T-cell (primary cell): Measurements from ENCODE around the gene ZFPM1. TPM values are rescaled to one million over a fixed set of nuclear protein-coding genes. Genes with fewer than 3 reads are reported as not detected.

Source experiments
- ATAC-seq, 4 experiments: fragments of 200-7000 bp in 3 of 4; fragments of 150-1000 bp in 1 of 4; cut with Tn5 transposase; replicated peaks in 1 of 4; 1 replicate in 3 of 4; 2 replicates in 1 of 4; pipeline ENCODE4 v1.10.0; 2021; ENCODE audit warnings: moderate library complexity in 3 of 4, mild to moderate bottlenecking in 2 of 4, moderate number of reproducible peaks in 1 of 4
- CTCF ChIA-PET, 2 donors: fragments of 300-600 bp; sonication (Branson Sonifier 250); formaldehyde crosslinking; loops; one replicate each; lab custom pipeline; 2022; ENCODE audit warnings: antibody characterized with exemption in 2 of 2; lab: Charles Lee
- POLR2A ChIA-PET, 2 donors: fragments of 300-600 bp; sonication (Branson Sonifier 250); formaldehyde crosslinking; loops; one replicate each; lab custom pipeline; 2022; ENCODE audit warnings: antibody characterized with exemption in 2 of 2; lab: Charles Lee
- DNase-seq, 35 experiments: peaks; one replicate each; pipeline versions ENCODE4 v3.0.0 to v3.0.0-alpha.2; 2013 to 2023
- H3K27ac ChIP-seq: one replicate; pipeline ENCODE4 v1.5.1; 2013; ENCODE audit warnings: low read length
- H3K27me3 ChIP-seq, 2 experiments: replicated peaks in 1 of 2; 1 replicate in 1 of 2; 2 replicates in 1 of 2; pipeline versions ENCODE4 v1.6.1 to v1.7.0; 2013; ENCODE audit warnings: low read length in 1 of 2, mixed read lengths in 1 of 2; ENCODE audit not compliant: control insufficient read depth in 2 of 2, insufficient read depth in 2 of 2; ENCODE audit errors: extremely low read depth in 1 of 2
- H3K36me3 ChIP-seq, 2 donors: 1 replicate in 1 of 2; 2 replicates in 1 of 2; pipeline versions ENCODE4 v1.6.1 to v1.7.0; 2013; ENCODE audit warnings: low read length in 1 of 2; ENCODE audit not compliant: control insufficient read depth in 2 of 2, insufficient read depth in 1 of 2; ENCODE audit errors: extremely low read depth in 1 of 2
- H3K4me1 ChIP-seq, 2 experiments: 1 replicate in 1 of 2; 2 replicates in 1 of 2; pipeline versions ENCODE4 v1.6.1 to v1.7.0; 2013; ENCODE audit warnings: low read length in 2 of 2, mixed read lengths in 1 of 2; ENCODE audit not compliant: insufficient read depth in 2 of 2, control insufficient read depth in 1 of 2; ENCODE audit errors: extremely low read depth in 1 of 2
- H3K4me3 ChIP-seq, 2 donors: 1 replicate in 1 of 2; 2 replicates in 1 of 2; pipeline versions ENCODE4 v1.5.1 to v1.7.0; 2013; ENCODE audit warnings: mild to moderate bottlenecking in 2 of 2, low read length in 1 of 2, moderate library complexity in 1 of 2; ENCODE audit not compliant: control insufficient read depth in 1 of 2; ENCODE audit errors: extremely low read depth in 1 of 2
- H3K9me3 ChIP-seq: 2 replicates; pipeline ENCODE4 v1.7.0; 2013
- H3K27ac Mint-ChIP-seq, 2 donors: one replicate each; pipeline ENCODE4 v1.8.0; 2020 to 2021; ENCODE audit warnings: mild to moderate bottlenecking in 2 of 2, mixed read lengths in 2 of 2
- H3K27me3 Mint-ChIP-seq, 2 donors: one replicate each; pipeline ENCODE4 v1.8.0; 2021 to 2022; ENCODE audit warnings: mixed read lengths in 2 of 2
- H3K36me3 Mint-ChIP-seq: one replicate; pipeline ENCODE4 v1.8.0; 2021; ENCODE audit warnings: mixed read lengths
- H3K4me1 Mint-ChIP-seq, 3 donors: one replicate each; pipeline ENCODE4 v1.8.0; 2020 to 2022; ENCODE audit warnings: mixed read lengths in 3 of 3, mild to moderate bottlenecking in 1 of 3
- H3K4me3 Mint-ChIP-seq, 3 donors: one replicate each; pipeline ENCODE4 v1.8.0; 2020 to 2022; ENCODE audit warnings: mild to moderate bottlenecking in 3 of 3, mixed read lengths in 3 of 3, moderate library complexity in 3 of 3
- H3K9me3 Mint-ChIP-seq, 3 donors: one replicate each; pipeline ENCODE4 v1.8.0; 2020 to 2022; ENCODE audit warnings: mixed read lengths in 3 of 3
- WGBS: methylation state at CpG from one replicate; pipeline ENCODE4 v1.1.5; 2013; ENCODE audit warnings: missing lambda C conversion rate; ENCODE audit not compliant: insufficient coverage; 5-methylcytosine and 5-hydroxymethylcytosine counted together
- total RNA-seq, 35 experiments: library from RNA in 6 of 35; stranded (reverse) in 6 of 35; fragments of 120-200 nt in 1 of 35; gene quantifications; one replicate each; pipeline versions ENCODE4 v1.2.1 to v1.2.4 and lab custom pipeline; 2013 to 2026

ZFPM1 gene
- total RNA-seq, 5 donors from 2014 or later (not counting 1 experiment from before 2014, with no cell fraction given): 19.6 to 38.4 (median 33.1) TPM

DNA sequence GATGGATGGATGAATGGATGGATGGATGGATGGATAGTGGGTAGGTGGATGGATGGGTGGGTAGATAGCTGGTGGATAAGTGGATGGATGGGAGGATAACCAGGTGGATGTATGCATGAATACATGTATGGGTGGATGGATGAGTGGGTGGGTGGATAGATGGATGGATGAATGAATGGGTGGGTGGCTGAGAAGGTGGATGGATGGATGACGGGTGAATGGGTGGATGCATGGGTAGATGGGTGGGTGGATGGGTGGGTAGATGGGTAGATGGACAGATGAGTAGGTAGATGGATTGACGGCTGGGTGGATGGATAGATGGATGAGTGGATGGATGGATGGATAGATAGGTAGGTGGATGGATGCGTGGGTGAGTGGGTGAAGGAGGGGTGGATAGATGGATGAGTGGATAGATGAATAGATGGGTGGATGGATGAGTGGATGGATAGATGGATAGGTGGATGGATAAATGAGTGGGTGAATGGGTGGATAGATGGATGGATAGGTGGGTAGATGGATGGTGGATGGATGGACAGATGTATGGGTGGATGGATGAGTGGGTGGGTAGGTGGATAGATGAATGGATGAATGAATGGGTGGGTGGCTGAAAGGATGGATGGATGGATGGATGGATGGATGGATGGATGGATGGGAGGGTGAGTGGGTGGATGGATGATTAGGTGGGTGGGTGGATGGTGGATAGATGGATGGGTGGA, 67.0 kb downstream of the ZFPM1 start:
- no peak overlapping the region for H3K4me3 Mint-ChIP-seq
- WGBS: 100% methylated on average over 3 of the region's 3 CpGs
- DNase-seq: no peak
- H3K4me1 Mint-ChIP-seq: peaks cover 0 to 5% (median 2%) of the 10 kb centered on the region in 3 donors
- H3K27ac Mint-ChIP-seq: no peak overlapping the region
- POLR2A ChIA-PET: no interaction called here
- H3K27ac ChIP-seq: no peak overlapping the region
- H3K9me3 Mint-ChIP-seq: peaks cover 0 to 18% (median 0%) of the 10 kb centered on the region in 3 donors
- H3K36me3 ChIP-seq: peaks cover 2 to 9% of the 10 kb centered on the region in 2 donors
- no peak overlapping the region for H3K4me3 ChIP-seq
- no peaks in the 10 kb centered on the region for H3K9me3 ChIP-seq
- no peaks in the 10 kb centered on the region for H3K27me3 ChIP-seq
- H3K36me3 Mint-ChIP-seq: peaks cover 6% of the 10 kb centered on the region
- ATAC-seq: no peak
- peaks cover 0 to 7% of the 10 kb centered on the region in 2 experiments for H3K4me1 ChIP-seq
- H3K27me3 Mint-ChIP-seq: no peaks in the 10 kb centered on the region
- CTCF ChIA-PET: no interaction called here

DNA sequence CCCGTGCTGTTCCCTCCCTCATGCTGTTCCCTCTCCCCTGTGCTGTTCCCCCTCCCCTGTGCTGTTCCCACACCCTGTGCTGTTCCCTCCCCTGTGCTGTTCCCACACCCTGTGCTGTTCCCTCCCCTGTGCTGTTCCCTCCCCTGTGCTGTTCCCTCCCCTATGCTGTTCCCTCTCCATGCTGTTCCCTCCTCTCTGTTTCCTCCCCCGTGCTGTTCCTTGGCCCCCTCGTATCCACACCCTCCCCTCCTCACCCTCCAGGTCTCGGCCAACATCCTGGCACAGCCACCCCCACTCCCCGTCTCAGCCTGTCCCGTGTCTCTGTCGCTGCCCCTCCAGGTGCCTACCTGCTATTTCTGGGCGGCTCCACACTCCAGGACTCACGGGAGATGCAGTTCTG, 68.6 kb downstream of the ZFPM1 start:
- DNase-seq (no peak), ATAC-seq (no peak)
- Histone ChIP-seq H3K4me1 (peaks cover 0 to 20% of the 10 kb centered on the region in 2 experiments), H3K4me3 (no peak overlapping the region), H3K36me3 (peaks cover 0 to 4% of the 10 kb centered on the region in 2 donors), H3K27ac (no peak overlapping the region), H3K27me3 (no peaks in the 10 kb centered on the region), H3K9me3 (no peaks in the 10 kb centered on the region)
- 92% methylated on average over 7 of the region's 9 CpGs for WGBS
- Mint-ChIP-seq H3K27me3 (no peaks in the 10 kb centered on the region), H3K4me1 (peaks cover 0 to 13% (median 11%) of the 10 kb centered on the region in 3 donors), H3K27ac (no peak overlapping the region), H3K4me3 (no peak overlapping the region), H3K9me3 (peaks cover 0 to 18% (median 0%) of the 10 kb centered on the region in 3 donors), H3K36me3 (peaks cover 2% of the 10 kb centered on the region)
- CTCF ChIA-PET: interaction anchor here in 1 of 2 donors (0.6 kb wide), 1 partner anchor 1465 kb away, joined by 3 read pairs; no protein-coding TSS in a partner anchor
- POLR2A ChIA-PET: no interaction called here

DNA sequence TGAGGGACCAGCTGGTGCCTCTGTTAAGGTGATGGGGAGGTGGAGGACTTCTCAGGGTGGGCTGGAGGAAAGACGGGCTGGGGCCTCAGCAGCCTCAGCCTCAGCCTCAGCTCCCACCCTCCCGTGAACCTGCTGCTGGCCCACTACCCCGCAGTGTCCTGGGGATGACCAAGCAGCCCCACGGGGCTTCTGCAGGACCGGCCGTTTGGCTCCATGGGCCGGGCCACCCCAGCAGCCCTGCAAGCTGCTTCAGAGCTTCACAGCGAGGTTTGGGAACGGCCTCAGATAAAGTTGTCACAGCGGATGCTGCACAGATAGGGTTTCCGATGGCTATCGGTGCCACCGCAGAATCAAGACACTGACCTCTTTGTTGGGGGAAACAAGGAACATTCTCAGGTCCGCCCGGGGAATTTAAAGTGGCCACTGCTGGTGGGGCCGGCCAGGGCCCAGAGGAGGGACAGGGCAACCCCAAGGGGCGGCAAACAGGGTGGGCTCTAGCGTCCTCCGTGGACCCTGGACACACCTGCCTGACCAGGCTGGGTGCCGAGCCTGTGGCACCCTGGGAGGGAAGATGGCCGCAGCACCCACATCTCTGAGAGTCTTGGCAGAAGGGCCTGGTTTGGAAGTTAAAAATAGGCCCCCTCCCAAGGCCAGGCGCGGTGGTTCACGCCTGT, 69.3 kb downstream of the ZFPM1 start:
- Mint-ChIP-seq H3K36me3 (peaks cover 2% of the 10 kb centered on the region), H3K27ac (no peak overlapping the region), H3K27me3 (no peaks in the 10 kb centered on the region), H3K4me3 (no peak overlapping the region), H3K9me3 (peaks cover 0 to 18% (median 0%) of the 10 kb centered on the region in 3 donors), H3K4me1 (peaks cover 0 to 13% (median 11%) of the 10 kb centered on the region in 3 donors)
- Histone ChIP-seq H3K27me3 (no peaks in the 10 kb centered on the region), H3K36me3 (peaks cover 0 to 4% of the 10 kb centered on the region in 2 donors), H3K4me3 (no peak overlapping the region), H3K9me3 (no peaks in the 10 kb centered on the region), H3K4me1 (peaks cover 0 to 27% of the 10 kb centered on the region in 2 experiments), H3K27ac (no peak overlapping the region)
- DNase-seq (no peak), ATAC-seq (no peak)
- ChIA-PET POLR2A (no interaction called here), CTCF (interaction anchor here in 1 of 2 donors (0.6 kb wide), 1 partner anchor 1465 kb away, joined by 3 read pairs; no protein-coding TSS in a partner anchor)
- 93% methylated on average over 19 of the region's 24 CpGs for WGBS

DNA sequence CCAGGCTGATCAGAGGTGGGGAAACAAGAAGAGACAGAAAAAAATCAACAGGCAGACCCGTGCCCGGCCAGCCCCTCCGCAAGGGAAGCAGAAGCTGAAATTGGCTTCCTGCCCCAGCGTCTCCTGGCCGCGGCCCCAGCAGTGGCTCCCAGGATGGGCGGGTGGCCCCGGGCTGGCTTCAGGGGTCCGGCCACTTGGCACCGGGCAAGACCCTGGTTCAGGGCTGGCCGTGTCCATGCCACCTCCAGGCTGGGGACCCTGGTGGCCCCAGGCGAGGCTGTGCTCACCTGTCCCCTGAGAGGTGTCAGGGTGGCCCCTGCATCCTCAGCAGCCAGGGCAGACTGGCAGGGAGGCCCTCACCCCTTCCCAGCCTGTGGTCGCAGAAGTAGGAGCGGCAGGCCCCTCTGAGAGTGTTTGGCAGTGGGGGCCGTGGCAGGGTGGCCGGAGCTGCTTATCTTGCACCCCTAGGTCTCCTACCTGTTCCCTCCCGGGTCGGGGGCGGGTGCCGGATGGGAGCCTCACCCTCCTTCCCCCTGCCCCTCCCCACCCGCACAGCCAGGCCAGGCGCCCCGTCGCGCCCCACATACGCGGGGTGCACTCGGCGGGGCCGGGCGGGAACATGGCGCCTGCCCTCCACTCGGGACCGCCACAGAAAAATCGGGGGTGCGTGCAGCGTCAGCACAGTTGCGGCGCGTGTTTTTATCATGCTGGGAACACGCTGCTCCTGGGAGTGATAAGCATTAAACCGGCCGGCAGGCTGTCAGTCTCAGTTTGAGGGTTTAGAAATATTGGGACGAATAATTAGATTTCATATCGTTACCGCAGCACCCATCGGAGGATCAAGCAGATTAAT, 70.5 kb downstream of the ZFPM1 start:
- 69% methylated on average over 33 of the region's 47 CpGs for WGBS
- Mint-ChIP-seq H3K27ac (peak overlapping the region in 1 of 2 donors; percentile 34), H3K36me3 (peaks cover 2% of the 10 kb centered on the region), H3K4me3 (no peak overlapping the region), H3K27me3 (no peaks in the 10 kb centered on the region), H3K4me1 (peaks cover 0 to 13% (median 11%) of the 10 kb centered on the region in 3 donors), H3K9me3 (peaks cover 0 to 14% (median 0%) of the 10 kb centered on the region in 3 donors)
- Histone ChIP-seq H3K9me3 (no peaks in the 10 kb centered on the region), H3K4me1 (peaks cover 0 to 30% of the 10 kb centered on the region in 2 experiments), H3K4me3 (no peak overlapping the region), H3K27me3 (no peaks in the 10 kb centered on the region), H3K36me3 (peaks cover 0 to 4% of the 10 kb centered on the region in 2 donors), H3K27ac (no peak overlapping the region)
- ChIA-PET CTCF (no interaction called here), POLR2A (no interaction called here)
- ATAC-seq (no peak), DNase-seq (no peak)

GRCh38 chr16:88524274-88524972, 71.3 kb downstream of the ZFPM1 start:
- Mint-ChIP-seq H3K9me3 (peaks cover 0 to 7% (median 0%) of the 10 kb centered on the region in 3 donors), H3K36me3 (peaks cover 5% of the 10 kb centered on the region), H3K4me3 (no peak overlapping the region), H3K27me3 (no peaks in the 10 kb centered on the region), H3K27ac (peak overlapping the region in 1 of 2 donors; percentile 39), H3K4me1 (peaks cover 0 to 13% (median 11%) of the 10 kb centered on the region in 3 donors)
- peaks cover 2 to 4% of the 10 kb centered on the region in 2 donors for H3K36me3 ChIP-seq
- POLR2A ChIA-PET: no interaction called here
- no peaks in the 10 kb centered on the region for H3K9me3 ChIP-seq
- H3K27ac ChIP-seq: no peak overlapping the region
- no peak overlapping the region for H3K4me3 ChIP-seq
- DNase-seq: no peak
- ATAC-seq: no peak
- WGBS: 82% methylated on average over 17 of the region's 18 CpGs
- no peaks in the 10 kb centered on the region for H3K27me3 ChIP-seq
- CTCF ChIA-PET: no interaction called here
- H3K4me1 ChIP-seq: peaks cover 0 to 30% of the 10 kb centered on the region in 2 experiments
